CD14-positive monocyte (primary cell): Measurements from ENCODE around the gene WNT7B. TPM values are rescaled to one million over a fixed set of nuclear protein-coding genes. Genes with fewer than 3 reads are reported as not detected.

ENCODE experiments used
- DNase-seq, 3 donors: peaks; one replicate each; pipeline ENCODE4 v3.0.0-alpha.2; 2011 to 2022
- H2AFZ ChIP-seq: 2 replicates; pipeline ENCODE4 v1.6.0; 2012; ENCODE audit warnings: mild to moderate bottlenecking, low read depth, low read length, inconsistent platforms; ENCODE audit not compliant: insufficient read depth, poor library complexity, severe bottlenecking
- H3K27ac ChIP-seq, 2 donors: 1 replicate in 1 of 2; 2 replicates in 1 of 2; pipeline ENCODE4 v1.5.1; 2012 to 2013; ENCODE audit warnings: low read length in 2 of 2, control low read depth in 1 of 2, inconsistent platforms in 1 of 2, low read depth in 1 of 2, mild to moderate bottlenecking in 1 of 2
- H3K27me3 ChIP-seq, 2 donors: one replicate each; pipeline versions ENCODE4 v1.6.0 to v1.6.1; 2011 to 2013; ENCODE audit warnings: low read length in 2 of 2; ENCODE audit not compliant: control insufficient read depth in 2 of 2, insufficient read depth in 2 of 2
- H3K36me3 ChIP-seq, 2 donors: replicated peaks in 1 of 2; 1 replicate in 1 of 2; 2 replicates in 1 of 2; pipeline versions ENCODE4 v1.5.1 to v1.6.1; 2012 to 2013; ENCODE audit warnings: low read length in 2 of 2, control low read depth in 1 of 2, inconsistent platforms in 1 of 2, mild to moderate bottlenecking in 1 of 2; ENCODE audit not compliant: insufficient read depth in 2 of 2, control insufficient read depth in 1 of 2
- H3K4me1 ChIP-seq, 2 donors: 1 replicate in 1 of 2; 2 replicates in 1 of 2; pipeline versions ENCODE4 v1.5.1 to v1.6.1; 2012 to 2013; ENCODE audit warnings: low read length in 2 of 2, control low read depth in 1 of 2, inconsistent platforms in 1 of 2, mild to moderate bottlenecking in 1 of 2, moderate library complexity in 1 of 2; ENCODE audit not compliant: insufficient read depth in 2 of 2, control insufficient read depth in 1 of 2
- H3K4me2 ChIP-seq: replicated peaks from 2 replicates; pipeline ENCODE3; 2012; ENCODE audit warnings: low read length, moderate library complexity, mild to moderate bottlenecking; ENCODE audit not compliant: poor library complexity, severe bottlenecking; ENCODE audit errors: extremely low read depth
- H3K4me3 ChIP-seq, 3 experiments: fragments of 200-600 bp in 1 of 3; sonication (generic) in 1 of 3; replicated peaks in 1 of 3; 1 replicate in 2 of 3; 2 replicates in 1 of 3; pipeline ENCODE4 v1.5.1; 2011 to 2013; ENCODE audit warnings: low read length in 3 of 3, mild to moderate bottlenecking in 3 of 3, control low read depth in 2 of 3, low read depth in 2 of 3, inconsistent platforms in 1 of 3, moderate library complexity in 1 of 3
- H3K79me2 ChIP-seq: 2 replicates; pipeline ENCODE4 v1.6.0; 2012; ENCODE audit warnings: mild to moderate bottlenecking, control low read depth, inconsistent platforms, low read length, moderate library complexity; ENCODE audit not compliant: insufficient read depth
- H3K9ac ChIP-seq: 2 replicates; pipeline ENCODE4 v1.6.0; 2017; ENCODE audit warnings: low read length, mild to moderate bottlenecking; ENCODE audit not compliant: insufficient read depth, poor library complexity, severe bottlenecking
- H3K9me3 ChIP-seq, 2 donors: replicated peaks in 1 of 2; 1 replicate in 1 of 2; 2 replicates in 1 of 2; pipeline versions ENCODE4 v1.5.1 to v1.6.1; 2012 to 2013; ENCODE audit warnings: low read length in 2 of 2, control low read depth in 1 of 2; ENCODE audit not compliant: control insufficient read depth in 1 of 2, insufficient read depth in 1 of 2
- H4K20me1 ChIP-seq: 2 replicates; pipeline ENCODE4 v1.6.0; 2012; ENCODE audit warnings: mild to moderate bottlenecking, low read length, control low read depth, moderate library complexity; ENCODE audit not compliant: insufficient read depth
- H3K27ac Mint-ChIP-seq, 7 donors: one replicate each; pipeline ENCODE4 v1.8.0; 2020; ENCODE audit warnings: mild to moderate bottlenecking in 7 of 7, mixed read lengths in 7 of 7, moderate library complexity in 6 of 7, inconsistent platforms in 2 of 7
- H3K27me3 Mint-ChIP-seq, 3 donors: one replicate each; pipeline ENCODE4 v1.8.0; 2021 to 2022; ENCODE audit warnings: low read depth in 3 of 3, mild to moderate bottlenecking in 3 of 3, mixed read lengths in 3 of 3, moderate library complexity in 3 of 3, inconsistent platforms in 1 of 3
- H3K36me3 Mint-ChIP-seq, 2 donors: one replicate each; pipeline ENCODE4 v1.8.0; 2020; ENCODE audit warnings: mixed read lengths in 2 of 2, inconsistent platforms in 1 of 2, mild to moderate bottlenecking in 1 of 2
- H3K4me1 Mint-ChIP-seq: one replicate; pipeline ENCODE4 v1.8.0; 2020; ENCODE audit warnings: mild to moderate bottlenecking, mixed read lengths
- H3K4me3 Mint-ChIP-seq, 2 donors: one replicate each; pipeline ENCODE4 v1.8.0; 2020; ENCODE audit warnings: mild to moderate bottlenecking in 2 of 2, mixed read lengths in 2 of 2, moderate library complexity in 1 of 2
- H3K9me3 Mint-ChIP-seq, 7 donors: one replicate each; pipeline ENCODE4 v1.8.0; 2020 to 2022; ENCODE audit warnings: mixed read lengths in 7 of 7, mild to moderate bottlenecking in 6 of 7, moderate library complexity in 6 of 7, inconsistent platforms in 2 of 7
- WGBS: methylation state at CpG from one replicate; pipeline ENCODE4 v1.1.5; 2013; ENCODE audit warnings: missing lambda C conversion rate; ENCODE audit not compliant: insufficient coverage; 5-methylcytosine and 5-hydroxymethylcytosine counted together
- intact Hi-C, 2 donors: fragments of 100-400 bp; cut with micrococcal nuclease; formaldehyde crosslinking; loops; one replicate each; pipeline versions ENCODE4 v1.15.0 to v1.15.1; 2023
- polyA plus RNA-seq, 3 donors: library from polyadenylated mRNA; depleted of rRNA in 1 of 3; unstranded in 2 of 3; stranded (reverse) in 1 of 3; fragments of 300-500 nt in 2 of 3; fragments of >200 nt in 1 of 3; fragmentation: Illumina TruSeq in 2 of 3; gene quantifications; 1 replicate in 2 of 3; 2 replicates in 1 of 3; pipeline ENCODE4 v1.2.3, GENCODE V29; 2012 to 2021
- TF ChIP-seq, protein P1 (sequence below): fragments of 200-600 bp; IDR thresholded peaks from one replicate; pipeline ENCODE4 v1.8.0; 2022; ENCODE audit warnings: antibody characterized with exemption, mild to moderate bottlenecking

The WNT7B gene
- polyA plus RNA-seq, 3 donors = not detected

DNA sequence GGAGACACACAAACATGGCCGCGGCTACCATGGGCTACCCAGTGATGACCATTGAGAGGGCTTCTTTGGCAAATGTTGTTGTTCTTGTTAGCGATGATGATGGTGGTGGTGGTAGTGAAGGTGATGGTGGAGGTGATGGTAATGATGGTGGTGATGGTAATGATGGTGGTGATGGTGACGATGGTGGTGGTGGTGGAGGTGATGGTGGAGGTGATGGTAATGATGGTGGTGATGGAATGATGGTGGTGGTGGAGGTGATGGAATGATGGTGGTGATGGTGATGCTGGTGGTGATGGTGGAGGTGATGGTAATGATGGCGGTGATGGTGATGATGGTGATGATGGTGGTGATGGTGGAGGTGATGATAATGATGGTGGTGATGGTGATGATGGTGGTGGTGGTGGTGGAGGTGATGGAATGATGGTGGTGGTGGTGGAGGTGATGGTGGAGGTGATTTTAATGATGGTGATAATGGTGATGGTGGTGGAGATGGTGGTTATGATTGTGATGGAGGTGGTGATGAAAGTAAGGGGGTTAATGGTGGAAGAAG, 16.3 kb upstream of the WNT7B start:
- Mint-ChIP-seq H3K9me3 (peaks cover 0 to 8% (median 0%) of the 10 kb centered on the region in 7 donors), H3K27me3 (peaks cover 1 to 12% (median 2%) of the 10 kb centered on the region in 3 donors), H3K4me3 (no peak overlapping the region), H3K4me1 (peaks cover 38% of the 10 kb centered on the region), H3K27ac (no peak overlapping the region), H3K36me3 (no peaks in the 10 kb centered on the region)
- Histone ChIP-seq H3K27ac (no peak overlapping the region), H3K4me2 (no peak overlapping the region), H3K4me1 (peaks cover 42 to 43% of the 10 kb centered on the region in 2 donors), H3K27me3 (no peaks in the 10 kb centered on the region), H2AFZ (no peak overlapping the region), H3K36me3 (no peaks in the 10 kb centered on the region), H3K4me3 (no peak overlapping the region), H4K20me1 (no peaks in the 10 kb centered on the region), H3K9ac (no peak overlapping the region), H3K79me2 (no peaks in the 10 kb centered on the region), H3K9me3 (no peaks in the 10 kb centered on the region)
- DNase-seq = no peak
- TF ChIP-seq, protein P1, sequence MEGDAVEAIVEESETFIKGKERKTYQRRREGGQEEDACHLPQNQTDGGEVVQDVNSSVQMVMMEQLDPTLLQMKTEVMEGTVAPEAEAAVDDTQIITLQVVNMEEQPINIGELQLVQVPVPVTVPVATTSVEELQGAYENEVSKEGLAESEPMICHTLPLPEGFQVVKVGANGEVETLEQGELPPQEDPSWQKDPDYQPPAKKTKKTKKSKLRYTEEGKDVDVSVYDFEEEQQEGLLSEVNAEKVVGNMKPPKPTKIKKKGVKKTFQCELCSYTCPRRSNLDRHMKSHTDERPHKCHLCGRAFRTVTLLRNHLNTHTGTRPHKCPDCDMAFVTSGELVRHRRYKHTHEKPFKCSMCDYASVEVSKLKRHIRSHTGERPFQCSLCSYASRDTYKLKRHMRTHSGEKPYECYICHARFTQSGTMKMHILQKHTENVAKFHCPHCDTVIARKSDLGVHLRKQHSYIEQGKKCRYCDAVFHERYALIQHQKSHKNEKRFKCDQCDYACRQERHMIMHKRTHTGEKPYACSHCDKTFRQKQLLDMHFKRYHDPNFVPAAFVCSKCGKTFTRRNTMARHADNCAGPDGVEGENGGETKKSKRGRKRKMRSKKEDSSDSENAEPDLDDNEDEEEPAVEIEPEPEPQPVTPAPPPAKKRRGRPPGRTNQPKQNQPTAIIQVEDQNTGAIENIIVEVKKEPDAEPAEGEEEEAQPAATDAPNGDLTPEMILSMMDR = no peak
- WGBS = 97% methylated on average over 5 of the region's 5 CpGs
- intact Hi-C loops = loop anchor here (10.0 kb wide), 1 partner anchor 302 kb away; the partner anchor contains the start of gene GTSE1 (in 2 of the 2)

DNA sequence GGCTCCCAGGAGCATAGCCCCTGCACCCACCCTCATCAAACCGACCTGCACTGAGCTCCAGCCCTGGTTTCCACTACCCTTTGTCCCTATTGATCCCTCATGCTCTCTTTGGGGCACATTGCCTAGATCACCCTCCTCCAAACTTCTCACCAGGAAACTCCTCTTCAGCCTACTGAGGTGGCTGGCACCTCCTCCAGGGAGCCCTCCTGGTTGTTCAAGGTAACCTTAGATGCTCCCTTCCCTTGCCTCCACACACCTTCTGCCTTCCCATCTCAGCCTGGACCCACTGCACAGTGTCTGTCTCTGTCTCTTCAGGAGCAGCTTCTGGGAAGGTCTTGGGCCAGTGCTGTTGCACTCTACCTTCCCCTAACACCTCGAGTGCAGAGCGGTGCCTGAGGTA, 15.8 kb upstream of the WNT7B start:
- H3K9me3 Mint-ChIP-seq = peaks cover 0 to 13% (median 2%) of the 10 kb centered on the region in 7 donors
- Histone ChIP-seq H3K4me3 (no peak overlapping the region), H3K9me3 (peaks cover 0 to 1% of the 10 kb centered on the region in 2 donors), H3K27ac (no peak overlapping the region), H3K36me3 (no peaks in the 10 kb centered on the region), H3K9ac (no peak overlapping the region), H3K4me1 (peaks cover 37 to 39% of the 10 kb centered on the region in 2 donors), H3K27me3 (no peaks in the 10 kb centered on the region), H2AFZ (no peak overlapping the region), H4K20me1 (no peaks in the 10 kb centered on the region), H3K79me2 (no peaks in the 10 kb centered on the region), H3K4me2 (no peak overlapping the region)
- intact Hi-C loops = loop anchor here (10.0 kb wide), 1 partner anchor 302 kb away; the partner anchor contains the start of gene GTSE1 (in 2 of the 2)
- H3K36me3 Mint-ChIP-seq = no peaks in the 10 kb centered on the region
- TF ChIP-seq, protein P1 = no peak
- peaks cover 1 to 12% (median 2%) of the 10 kb centered on the region in 3 donors for H3K27me3 Mint-ChIP-seq
- WGBS = 81% methylated on average over 2 of the region's 3 CpGs
- no peak overlapping the region for H3K4me3 Mint-ChIP-seq
- no peak for DNase-seq
- no peak overlapping the region for H3K27ac Mint-ChIP-seq
- peaks cover 33% of the 10 kb centered on the region for H3K4me1 Mint-ChIP-seq
